Measurements from ENCODE around the gene GPR26. TPM values are rescaled to one million over a fixed set of nuclear protein-coding genes. Genes with fewer than 3 reads are reported as not detected.

GPR26 gene
- total and polyA plus RNA-seq, 11 donors = not detected

GRCh38 chr10:123639131-123639530 lies 27.0 kb upstream of the GPR26 start:
- intact Hi-C loops (cut with DNase I) = no loop called here
- Histone ChIP-seq H3K36me3 (no peaks in the 10 kb centered on the region), H3K4me3 (no peak overlapping the region), H3K9me3 (no peaks in the 10 kb centered on the region), H3K27me3 (peaks cover 0 to 37% (median 0%) of the 10 kb centered on the region in 9 donors), H3K4me1 (no peaks in the 10 kb centered on the region), H3K27ac (no peak overlapping the region)
- WGBS, 4 donors = 39 to 77% (median 60%) methylated on average over 3 of the region's 3 CpGs
- TF ChIP-seq POLR2A (IDR thresholded peaks at IDR 0.05) = no peak
- no peak for TF ChIP-seq CTCF (IDR thresholded peaks at IDR 0.05)
- ATAC-seq (no peak), DNase-seq (no peak)

- TF ChIP-seq CTCF (IDR thresholded peaks at IDR 0.05) = no peak
- no peak for TF ChIP-seq POLR2A (IDR thresholded peaks at IDR 0.05)
- no peak overlapping the region for H3K27ac ChIP-seq
- H3K27me3 ChIP-seq = peaks cover 0 to 43% (median 0%) of the 10 kb centered on the region in 9 donors
- no peaks in the 10 kb centered on the region for H3K9me3 ChIP-seq
- DNase-seq (no peak), ATAC-seq (no peak)
- H3K4me1 ChIP-seq = no peaks in the 10 kb centered on the region
- whole genome bisulfite sequencing, 4 donors = 41 to 51% (median 46%) methylated on average over 3 of the region's 3 CpGs
- no peaks in the 10 kb centered on the region for H3K36me3 ChIP-seq
- H3K4me3 ChIP-seq = no peak overlapping the region
- intact Hi-C loops (cut with DNase I) = no loop called here
These were observed 26.1 kb upstream of the GPR26 start for GRCh38 chr10:123640016-123640535.

- no peak overlapping the region for H3K27ac ChIP-seq
- WGBS, 4 donors = 13 to 35% (median 31%) methylated on average over 4 of the region's 4 CpGs
- no peak for TF ChIP-seq POLR2A (IDR thresholded peaks at IDR 0.05)
- no peak for TF ChIP-seq CTCF (IDR thresholded peaks at IDR 0.05)
- no peaks in the 10 kb centered on the region for H3K9me3 ChIP-seq
- no peaks in the 10 kb centered on the region for H3K36me3 ChIP-seq
- ATAC-seq = no peak
- peaks cover 0 to 51% (median 2%) of the 10 kb centered on the region in 9 donors for H3K27me3 ChIP-seq
- H3K4me3 ChIP-seq = no peak overlapping the region
- no peaks in the 10 kb centered on the region for H3K4me1 ChIP-seq
- intact Hi-C loops (cut with DNase I) = no loop called here
- no peak for DNase-seq
These were observed 23.9 kb upstream of the GPR26 start for GRCh38 chr10:123642293-123642692.

GRCh38 chr10:123642697-123643096 lies 23.5 kb upstream of the GPR26 start:
- no peak for ATAC-seq
- intact Hi-C loops (cut with DNase I) = no loop called here
- H3K4me3 ChIP-seq = no peak overlapping the region
- TF ChIP-seq POLR2A (IDR thresholded peaks at IDR 0.05) = no peak
- TF ChIP-seq CTCF (IDR thresholded peaks at IDR 0.05) = no peak
- H3K4me1 ChIP-seq = no peaks in the 10 kb centered on the region
- DNase-seq = no peak
- H3K27me3 ChIP-seq = peaks cover 0 to 51% (median 2%) of the 10 kb centered on the region in 9 donors
- no peak overlapping the region for H3K27ac ChIP-seq
- H3K36me3 ChIP-seq = no peaks in the 10 kb centered on the region
- no peaks in the 10 kb centered on the region for H3K9me3 ChIP-seq
- 54 to 64% (median 59%) methylated on average over 8 of the region's 8 CpGs for WGBS, 4 donors
